GM23338 (cell line): ENCODE data around the gene LNP1. TPM values are rescaled to one million over a fixed set of nuclear protein-coding genes. Genes with fewer than 3 reads are reported as not detected.

Source experiments
- ATAC-seq: fragments of 200-7000 bp; cut with Tn5 transposase; 3 replicates; pipeline ENCODE4 v1.9.1; 2020
- DNase-seq: peaks from one replicate; pipeline ENCODE4 v3.0.0-alpha.2; 2015; ENCODE audit warnings: low spot score
- H2AFZ ChIP-seq: fragments of 200-600 bp; sonication (generic); 2 replicates; pipeline ENCODE4 v1.8.0; 2016; ENCODE audit warnings: antibody characterized with exemption, mild to moderate bottlenecking, moderate library complexity
- H3F3A ChIP-seq: fragments of 200-600 bp; sonication (generic); replicated peaks from 2 replicates; pipeline ENCODE4 v1.8.0; 2017; ENCODE audit warnings: antibody characterized with exemption, mixed run types, low read depth
- H3K27ac ChIP-seq: fragments of 200-600 bp; sonication (generic); 2 replicates; pipeline ENCODE4 v1.6.1; 2016; ENCODE audit warnings: low read depth
- H3K27me3 ChIP-seq: fragments of 200-600 bp; sonication (generic); 2 replicates; pipeline ENCODE4 v1.8.0; 2016; ENCODE audit warnings: mild to moderate bottlenecking, mixed run types, moderate library complexity; ENCODE audit not compliant: insufficient read depth
- H3K36me3 ChIP-seq: fragments of 200-600 bp; sonication (generic); 2 replicates; pipeline ENCODE4 v1.8.0; 2016; ENCODE audit warnings: mild to moderate bottlenecking; ENCODE audit not compliant: insufficient read depth
- H3K4me1 ChIP-seq: fragments of 200-600 bp; sonication (generic); 2 replicates; pipeline ENCODE4 v1.8.0; 2016; ENCODE audit warnings: mild to moderate bottlenecking, moderate library complexity; ENCODE audit not compliant: insufficient read depth
- H3K4me2 ChIP-seq: fragments of 200-600 bp; sonication (generic); 2 replicates; pipeline ENCODE4 v1.7.1; 2017; ENCODE audit warnings: mixed run types
- H3K4me3 ChIP-seq: fragments of 200-600 bp; sonication (generic); 2 replicates; pipeline ENCODE4 v1.6.1; 2016; ENCODE audit warnings: mixed run types
- H3K79me2 ChIP-seq: fragments of 200-600 bp; sonication (generic); replicated peaks from 2 replicates; pipeline ENCODE4 v1.8.0; 2017; ENCODE audit warnings: mild to moderate bottlenecking; ENCODE audit not compliant: insufficient read depth
- H3K9me2 ChIP-seq: fragments of 200-600 bp; sonication (generic); 2 replicates; pipeline ENCODE4 v1.8.0; 2017; ENCODE audit not compliant: insufficient read depth
- H4K20me1 ChIP-seq: fragments of 200-600 bp; sonication (generic); replicated peaks from 2 replicates; pipeline ENCODE4 v1.8.0; 2017; ENCODE audit warnings: mild to moderate bottlenecking; ENCODE audit not compliant: insufficient read depth
- H3K27ac Mint-ChIP-seq: 2 replicates; pipeline ENCODE4 v1.8.0; 2020; ENCODE audit warnings: inconsistent platforms, mild to moderate bottlenecking, moderate library complexity, mixed read lengths
- H3K27me3 Mint-ChIP-seq: 3 replicates; pipeline ENCODE4 v1.8.0; 2022; ENCODE audit warnings: low read depth, mild to moderate bottlenecking, moderate library complexity, mixed read lengths, inconsistent platforms; ENCODE audit not compliant: insufficient read depth, poor library complexity
- H3K36me3 Mint-ChIP-seq: 3 replicates; pipeline ENCODE4 v1.8.0; 2021; ENCODE audit warnings: low read depth, mild to moderate bottlenecking, inconsistent platforms, moderate library complexity, mixed read lengths
- H3K4me1 Mint-ChIP-seq: 3 replicates; pipeline ENCODE4 v1.8.0; 2020; ENCODE audit warnings: mild to moderate bottlenecking, inconsistent platforms, mixed read lengths
- H3K4me3 Mint-ChIP-seq: 3 replicates; pipeline ENCODE4 v1.8.0; 2021; ENCODE audit warnings: moderate library complexity, mild to moderate bottlenecking, inconsistent platforms, mixed read lengths
- H3K9me3 Mint-ChIP-seq: 3 replicates; pipeline ENCODE4 v1.8.0; 2020; ENCODE audit warnings: moderate library complexity, mild to moderate bottlenecking, inconsistent platforms, mixed read lengths
- CREB1 ChIP-seq: fragments of 250-450 bp; sonication (Bioruptor Pico); IDR thresholded peaks from 2 replicates; pipeline ENCODE4 v1.5.0; 2020; ENCODE audit warnings: low read depth, mild to moderate bottlenecking, moderate library complexity
- EZH2phosphoT487 ChIP-seq: fragments of 200-600 bp; sonication (generic); IDR thresholded peaks from one replicate; pipeline ENCODE4 v1.8.1; 2018; ENCODE audit warnings: antibody characterized with exemption; ENCODE audit not compliant: unreplicated experiment
- JUNB ChIP-seq: IDR thresholded peaks from one replicate; pipeline ENCODE4 v1.6.1; 2016; ENCODE audit warnings: antibody characterized with exemption; ENCODE audit not compliant: unreplicated experiment
- POLR2AphosphoS5 ChIP-seq: IDR thresholded peaks from 2 replicates; pipeline ENCODE4 v1.6.1; 2016; ENCODE audit warnings: antibody characterized with exemption, low read depth
- ZNF114 ChIP-seq: fragments of 250-450 bp; sonication (Bioruptor Pico); IDR thresholded peaks from 2 replicates; pipeline ENCODE4 v1.5.0; 2020; ENCODE audit warnings: mild to moderate bottlenecking, moderate library complexity
- polyA plus RNA-seq: library from polyadenylated mRNA; unstranded; fragments of >200 nt; fragmentation: Nextera tagmentation; extraction: Ambion mirVana; gene quantifications from 2 replicates; pipeline ENCODE4 v1.2.1, GENCODE V29; 2016
- total RNA-seq: library from RNA; depleted of rRNA; stranded (reverse); fragments of >200 nt; shearing (Covaris generic); gene quantifications from 2 replicates; pipeline ENCODE4 v1.2.3, GENCODE V29; 2014
- TF ChIP-seq, protein P1 (sequence below): IDR thresholded peaks from one replicate; pipeline ENCODE4 v1.6.1; 2018; ENCODE audit warnings: antibody characterized with exemption; ENCODE audit not compliant: unreplicated experiment
- TF ChIP-seq, protein P2 (sequence below): fragments of 250-450 bp; sonication (Bioruptor Pico); IDR thresholded peaks from 2 replicates; pipeline ENCODE4 v1.5.0; 2020; ENCODE audit warnings: mild to moderate bottlenecking, moderate library complexity

Gene LNP1
- total and polyA plus RNA-seq, 2 experiments from 2014 or later, result 4.7 to 6.7 TPM

DNA sequence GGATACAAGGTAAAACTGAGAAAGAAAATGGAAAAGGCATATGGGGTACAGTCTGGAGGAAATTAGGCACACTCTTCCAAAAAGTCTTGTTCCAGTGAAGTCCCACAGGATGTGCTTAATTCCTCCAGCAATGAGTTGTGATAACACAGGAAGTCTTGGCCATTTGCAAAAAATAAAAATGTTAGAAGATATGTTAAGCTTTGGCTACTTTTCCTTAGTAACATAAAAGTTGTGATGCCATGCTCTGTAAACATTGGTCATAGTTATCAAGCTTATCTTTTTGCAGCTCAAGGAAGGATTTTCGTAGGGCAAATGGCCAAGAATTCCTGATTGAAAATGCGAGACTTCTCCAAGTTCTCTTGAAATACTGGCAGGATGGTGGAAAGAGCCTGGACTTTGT lies 26.4 kb downstream of the LNP1 start:
- no peaks in the 10 kb centered on the region for H3K27me3 Mint-ChIP-seq
- H3K36me3 Mint-ChIP-seq, result peaks cover 2% of the 10 kb centered on the region
- H3K4me1 ChIP-seq, result no peaks in the 10 kb centered on the region
- no peak overlapping the region for H3K4me2 ChIP-seq
- DNase-seq (no peak), ATAC-seq (no peak)
- TF ChIP-seq, protein P1, sequence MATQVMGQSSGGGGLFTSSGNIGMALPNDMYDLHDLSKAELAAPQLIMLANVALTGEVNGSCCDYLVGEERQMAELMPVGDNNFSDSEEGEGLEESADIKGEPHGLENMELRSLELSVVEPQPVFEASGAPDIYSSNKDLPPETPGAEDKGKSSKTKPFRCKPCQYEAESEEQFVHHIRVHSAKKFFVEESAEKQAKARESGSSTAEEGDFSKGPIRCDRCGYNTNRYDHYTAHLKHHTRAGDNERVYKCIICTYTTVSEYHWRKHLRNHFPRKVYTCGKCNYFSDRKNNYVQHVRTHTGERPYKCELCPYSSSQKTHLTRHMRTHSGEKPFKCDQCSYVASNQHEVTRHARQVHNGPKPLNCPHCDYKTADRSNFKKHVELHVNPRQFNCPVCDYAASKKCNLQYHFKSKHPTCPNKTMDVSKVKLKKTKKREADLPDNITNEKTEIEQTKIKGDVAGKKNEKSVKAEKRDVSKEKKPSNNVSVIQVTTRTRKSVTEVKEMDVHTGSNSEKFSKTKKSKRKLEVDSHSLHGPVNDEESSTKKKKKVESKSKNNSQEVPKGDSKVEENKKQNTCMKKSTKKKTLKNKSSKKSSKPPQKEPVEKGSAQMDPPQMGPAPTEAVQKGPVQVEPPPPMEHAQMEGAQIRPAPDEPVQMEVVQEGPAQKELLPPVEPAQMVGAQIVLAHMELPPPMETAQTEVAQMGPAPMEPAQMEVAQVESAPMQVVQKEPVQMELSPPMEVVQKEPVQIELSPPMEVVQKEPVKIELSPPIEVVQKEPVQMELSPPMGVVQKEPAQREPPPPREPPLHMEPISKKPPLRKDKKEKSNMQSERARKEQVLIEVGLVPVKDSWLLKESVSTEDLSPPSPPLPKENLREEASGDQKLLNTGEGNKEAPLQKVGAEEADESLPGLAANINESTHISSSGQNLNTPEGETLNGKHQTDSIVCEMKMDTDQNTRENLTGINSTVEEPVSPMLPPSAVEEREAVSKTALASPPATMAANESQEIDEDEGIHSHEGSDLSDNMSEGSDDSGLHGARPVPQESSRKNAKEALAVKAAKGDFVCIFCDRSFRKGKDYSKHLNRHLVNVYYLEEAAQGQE, result no peak
- TF ChIP-seq, protein P2, sequence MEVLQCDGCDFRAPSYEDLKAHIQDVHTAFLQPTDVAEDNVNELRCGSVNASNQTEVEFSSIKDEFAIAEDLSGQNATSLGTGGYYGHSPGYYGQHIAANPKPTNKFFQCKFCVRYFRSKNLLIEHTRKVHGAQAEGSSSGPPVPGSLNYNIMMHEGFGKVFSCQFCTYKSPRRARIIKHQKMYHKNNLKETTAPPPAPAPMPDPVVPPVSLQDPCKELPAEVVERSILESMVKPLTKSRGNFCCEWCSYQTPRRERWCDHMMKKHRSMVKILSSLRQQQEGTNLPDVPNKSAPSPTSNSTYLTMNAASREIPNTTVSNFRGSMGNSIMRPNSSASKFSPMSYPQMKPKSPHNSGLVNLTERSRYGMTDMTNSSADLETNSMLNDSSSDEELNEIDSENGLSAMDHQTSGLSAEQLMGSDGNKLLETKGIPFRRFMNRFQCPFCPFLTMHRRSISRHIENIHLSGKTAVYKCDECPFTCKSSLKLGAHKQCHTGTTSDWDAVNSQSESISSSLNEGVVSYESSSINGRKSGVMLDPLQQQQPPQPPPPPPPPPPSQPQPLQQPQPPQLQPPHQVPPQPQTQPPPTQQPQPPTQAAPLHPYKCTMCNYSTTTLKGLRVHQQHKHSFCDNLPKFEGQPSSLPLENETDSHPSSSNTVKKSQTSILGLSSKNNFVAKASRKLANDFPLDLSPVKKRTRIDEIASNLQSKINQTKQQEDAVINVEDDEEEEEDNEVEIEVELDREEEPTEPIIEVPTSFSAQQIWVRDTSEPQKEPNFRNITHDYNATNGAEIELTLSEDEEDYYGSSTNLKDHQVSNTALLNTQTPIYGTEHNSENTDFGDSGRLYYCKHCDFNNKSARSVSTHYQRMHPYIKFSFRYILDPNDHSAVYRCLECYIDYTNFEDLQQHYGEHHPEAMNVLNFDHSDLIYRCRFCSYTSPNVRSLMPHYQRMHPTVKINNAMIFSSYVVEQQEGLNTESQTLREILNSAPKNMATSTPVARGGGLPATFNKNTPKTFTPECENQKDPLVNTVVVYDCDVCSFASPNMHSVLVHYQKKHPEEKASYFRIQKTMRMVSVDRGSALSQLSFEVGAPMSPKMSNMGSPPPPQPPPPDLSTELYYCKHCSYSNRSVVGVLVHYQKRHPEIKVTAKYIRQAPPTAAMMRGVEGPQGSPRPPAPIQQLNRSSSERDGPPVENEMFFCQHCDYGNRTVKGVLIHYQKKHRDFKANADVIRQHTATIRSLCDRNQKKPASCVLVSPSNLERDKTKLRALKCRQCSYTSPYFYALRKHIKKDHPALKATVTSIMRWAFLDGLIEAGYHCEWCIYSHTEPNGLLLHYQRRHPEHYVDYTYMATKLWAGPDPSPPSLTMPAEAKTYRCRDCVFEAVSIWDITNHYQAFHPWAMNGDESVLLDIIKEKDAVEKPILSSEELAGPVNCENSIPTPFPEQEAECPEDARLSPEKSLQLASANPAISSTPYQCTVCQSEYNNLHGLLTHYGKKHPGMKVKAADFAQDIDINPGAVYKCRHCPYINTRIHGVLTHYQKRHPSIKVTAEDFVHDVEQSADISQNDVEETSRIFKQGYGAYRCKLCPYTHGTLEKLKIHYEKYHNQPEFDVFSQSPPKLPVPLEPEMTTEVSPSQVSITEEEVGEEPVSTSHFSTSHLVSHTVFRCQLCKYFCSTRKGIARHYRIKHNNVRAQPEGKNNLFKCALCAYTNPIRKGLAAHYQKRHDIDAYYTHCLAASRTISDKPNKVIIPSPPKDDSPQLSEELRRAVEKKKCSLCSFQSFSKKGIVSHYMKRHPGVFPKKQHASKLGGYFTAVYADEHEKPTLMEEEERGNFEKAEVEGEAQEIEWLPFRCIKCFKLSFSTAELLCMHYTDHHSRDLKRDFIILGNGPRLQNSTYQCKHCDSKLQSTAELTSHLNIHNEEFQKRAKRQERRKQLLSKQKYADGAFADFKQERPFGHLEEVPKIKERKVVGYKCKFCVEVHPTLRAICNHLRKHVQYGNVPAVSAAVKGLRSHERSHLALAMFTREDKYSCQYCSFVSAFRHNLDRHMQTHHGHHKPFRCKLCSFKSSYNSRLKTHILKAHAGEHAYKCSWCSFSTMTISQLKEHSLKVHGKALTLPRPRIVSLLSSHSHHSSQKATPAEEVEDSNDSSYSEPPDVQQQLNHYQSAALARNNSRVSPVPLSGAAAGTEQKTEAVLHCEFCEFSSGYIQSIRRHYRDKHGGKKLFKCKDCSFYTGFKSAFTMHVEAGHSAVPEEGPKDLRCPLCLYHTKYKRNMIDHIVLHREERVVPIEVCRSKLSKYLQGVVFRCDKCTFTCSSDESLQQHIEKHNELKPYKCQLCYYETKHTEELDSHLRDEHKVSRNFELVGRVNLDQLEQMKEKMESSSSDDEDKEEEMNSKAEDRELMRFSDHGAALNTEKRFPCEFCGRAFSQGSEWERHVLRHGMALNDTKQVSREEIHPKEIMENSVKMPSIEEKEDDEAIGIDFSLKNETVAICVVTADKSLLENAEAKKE (CRISPR knock-in tag), result no peak
- no peak for TF ChIP-seq EZH2phosphoT487
- TF ChIP-seq ZNF114 (CRISPR knock-in tag), result no peak
- no peak for TF ChIP-seq CREB1 (CRISPR knock-in tag)
- TF ChIP-seq JUNB, result no peak
- no peak for TF ChIP-seq POLR2AphosphoS5
- no peaks in the 10 kb centered on the region for H3K9me3 Mint-ChIP-seq
- H3F3A ChIP-seq, result no peaks in the 10 kb centered on the region
- no peak overlapping the region for H3K27ac ChIP-seq
- no peaks in the 10 kb centered on the region; the same call in 1 of the 2 replicates for H4K20me1 ChIP-seq
- no peak overlapping the region for H3K4me3 Mint-ChIP-seq
- no peaks in the 10 kb centered on the region for H3K9me2 ChIP-seq
- H3K27ac Mint-ChIP-seq, result no peak overlapping the region
- no peaks in the 10 kb centered on the region for H3K79me2 ChIP-seq
- H3K27me3 ChIP-seq, result no peaks in the 10 kb centered on the region
- H3K4me3 ChIP-seq, result no peak overlapping the region
- no peak overlapping the region for H2AFZ ChIP-seq
- H3K36me3 ChIP-seq, result no peaks in the 10 kb centered on the region
- H3K4me1 Mint-ChIP-seq, result no peaks in the 10 kb centered on the region
